SW480 (cell line): ENCODE data around the gene ADAMTSL3.
"Not testable (repeated sequence)": the region's sequence is repeated elsewhere in the genome, so short reads cannot be mapped to it uniquely, and the experiment has no call there.

Source experiments
- DNase-seq: peaks from one replicate; pipeline ENCODE4 v3.0.0-alpha.2; 2016; ENCODE audit warnings: low spot score

ADAMTSL3 gene

DNA sequence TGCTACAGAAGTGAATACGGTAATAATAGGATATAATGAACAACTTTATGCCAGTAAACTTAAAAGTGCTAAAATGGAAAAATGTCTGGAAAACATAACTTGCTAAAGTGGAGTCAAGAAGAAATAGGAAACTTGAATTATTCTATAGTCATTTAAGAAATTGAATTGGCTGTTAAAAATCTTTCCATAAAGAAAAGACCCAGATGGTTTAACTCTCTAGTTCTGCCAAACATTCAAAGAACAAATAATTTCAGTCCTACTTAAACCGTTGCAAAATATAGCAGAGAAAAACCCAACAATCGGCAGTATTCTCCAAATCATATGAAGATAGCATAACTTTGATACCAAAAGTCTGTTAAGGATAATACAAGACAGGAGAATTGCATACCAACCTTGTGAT, 432.1 kb downstream of the ADAMTSL3 start:
- DNase-seq: not testable (repeated sequence)
